ENCODE data around the gene SKAP1.

Gene SKAP1

DNA sequence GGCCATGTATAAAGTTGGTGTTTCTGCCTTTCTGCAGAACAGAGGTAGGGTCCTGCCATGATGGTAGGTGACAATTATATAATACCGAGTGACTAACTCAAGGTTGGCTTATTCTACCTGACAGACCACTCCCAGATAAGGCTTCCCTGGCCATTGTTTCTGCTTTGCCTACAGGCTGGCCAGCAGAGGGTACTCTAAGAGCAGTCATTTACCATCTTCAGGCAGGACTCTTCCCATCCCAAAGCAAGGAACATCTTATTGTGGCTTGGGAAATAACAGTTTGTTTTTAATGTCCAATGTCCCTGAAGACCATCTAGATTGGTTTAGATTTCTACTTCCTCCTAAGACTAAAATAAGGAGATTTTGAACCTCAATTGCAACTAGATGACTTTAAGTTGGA is 248.4 kb downstream of the SKAP1 start:
- TF ChIP-seq, protein P1, sequence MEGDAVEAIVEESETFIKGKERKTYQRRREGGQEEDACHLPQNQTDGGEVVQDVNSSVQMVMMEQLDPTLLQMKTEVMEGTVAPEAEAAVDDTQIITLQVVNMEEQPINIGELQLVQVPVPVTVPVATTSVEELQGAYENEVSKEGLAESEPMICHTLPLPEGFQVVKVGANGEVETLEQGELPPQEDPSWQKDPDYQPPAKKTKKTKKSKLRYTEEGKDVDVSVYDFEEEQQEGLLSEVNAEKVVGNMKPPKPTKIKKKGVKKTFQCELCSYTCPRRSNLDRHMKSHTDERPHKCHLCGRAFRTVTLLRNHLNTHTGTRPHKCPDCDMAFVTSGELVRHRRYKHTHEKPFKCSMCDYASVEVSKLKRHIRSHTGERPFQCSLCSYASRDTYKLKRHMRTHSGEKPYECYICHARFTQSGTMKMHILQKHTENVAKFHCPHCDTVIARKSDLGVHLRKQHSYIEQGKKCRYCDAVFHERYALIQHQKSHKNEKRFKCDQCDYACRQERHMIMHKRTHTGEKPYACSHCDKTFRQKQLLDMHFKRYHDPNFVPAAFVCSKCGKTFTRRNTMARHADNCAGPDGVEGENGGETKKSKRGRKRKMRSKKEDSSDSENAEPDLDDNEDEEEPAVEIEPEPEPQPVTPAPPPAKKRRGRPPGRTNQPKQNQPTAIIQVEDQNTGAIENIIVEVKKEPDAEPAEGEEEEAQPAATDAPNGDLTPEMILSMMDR (conservative IDR thresholded peaks at IDR 0.05) = peak; percentile 87
- no peak overlapping the region for H3K27ac ChIP-seq

DNA sequence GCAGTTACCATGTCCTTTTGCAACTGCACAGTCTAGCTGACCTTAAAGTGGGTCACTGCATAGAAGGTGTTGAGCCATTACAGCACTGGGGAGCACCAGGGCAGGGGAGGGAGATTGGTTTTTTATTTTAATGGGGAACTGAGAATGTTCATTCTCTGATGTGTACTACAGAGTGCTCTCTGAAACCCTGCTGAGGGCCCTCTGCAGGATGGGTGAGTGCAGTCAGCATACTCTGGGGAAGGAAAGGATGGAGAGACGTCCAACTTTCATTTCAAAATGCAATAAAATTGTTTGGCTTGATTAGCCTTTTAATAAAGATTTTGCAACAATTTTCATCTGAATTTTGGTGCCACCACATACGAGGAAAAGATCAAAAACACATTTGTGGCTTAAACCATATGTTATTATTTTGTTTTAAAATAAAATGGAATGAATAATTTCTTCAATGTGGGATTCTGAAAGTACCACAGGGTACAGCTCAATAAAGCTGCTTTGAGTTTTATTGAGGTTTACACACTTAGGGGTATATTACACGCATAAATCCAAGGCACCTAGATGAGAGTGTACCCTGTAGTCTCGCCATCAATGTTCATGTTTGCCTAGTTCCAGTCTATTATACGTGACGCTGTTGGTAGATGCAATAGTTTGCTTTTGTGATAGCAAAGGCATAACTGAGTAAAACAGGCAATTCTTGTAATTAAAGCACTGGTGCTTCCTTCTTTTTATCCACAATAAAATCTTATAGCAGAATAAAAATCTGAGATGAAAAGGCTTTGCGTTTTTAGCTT is 249.0 kb downstream of the SKAP1 start:
- no peak overlapping the region for H3K27ac ChIP-seq
- TF ChIP-seq, protein P1 (conservative IDR thresholded peaks at IDR 0.05) = no peak

DNA sequence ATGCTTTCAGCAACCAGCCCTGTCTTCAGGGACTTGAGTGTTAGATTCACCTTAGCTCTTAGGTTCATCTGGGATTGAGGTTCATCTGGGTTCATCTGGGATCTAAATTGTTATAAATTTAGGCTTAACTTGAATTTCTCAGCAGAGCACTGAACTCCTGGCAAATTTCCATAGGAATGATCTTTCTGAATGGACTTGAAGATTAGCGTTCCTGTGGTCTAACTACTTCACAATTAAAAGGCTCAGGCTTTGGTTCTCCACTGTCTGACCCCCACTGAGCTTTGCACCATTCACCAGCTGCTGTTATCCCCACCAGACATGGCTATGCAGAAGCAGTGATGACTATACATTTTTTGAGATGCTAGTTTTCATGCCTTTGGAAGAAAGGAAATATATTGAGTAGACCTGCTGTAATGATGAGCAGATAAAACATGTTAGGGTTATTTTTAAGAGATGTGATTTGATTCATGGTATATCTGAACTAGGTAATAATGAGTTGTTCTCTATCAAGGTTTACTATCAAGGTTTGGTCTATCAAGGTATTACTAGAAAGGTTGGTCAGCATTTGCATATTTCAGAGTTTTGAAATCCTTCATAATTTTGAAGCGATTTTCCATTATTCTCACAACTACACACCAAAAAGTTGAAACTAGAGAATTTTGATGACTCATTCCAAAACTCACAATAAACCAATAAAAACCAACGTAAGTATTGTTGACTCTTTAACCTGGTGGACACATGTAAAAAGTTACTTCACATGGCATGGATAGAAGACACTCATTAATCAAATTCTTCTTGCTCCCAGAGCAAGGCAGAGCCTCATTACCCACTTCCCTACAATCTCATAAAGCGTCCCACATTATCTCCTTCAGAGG is 250.7 kb downstream of the SKAP1 start:
- no peak overlapping the region for H3K27ac ChIP-seq
- TF ChIP-seq, protein P1 (conservative IDR thresholded peaks at IDR 0.05) = no peak

DNA sequence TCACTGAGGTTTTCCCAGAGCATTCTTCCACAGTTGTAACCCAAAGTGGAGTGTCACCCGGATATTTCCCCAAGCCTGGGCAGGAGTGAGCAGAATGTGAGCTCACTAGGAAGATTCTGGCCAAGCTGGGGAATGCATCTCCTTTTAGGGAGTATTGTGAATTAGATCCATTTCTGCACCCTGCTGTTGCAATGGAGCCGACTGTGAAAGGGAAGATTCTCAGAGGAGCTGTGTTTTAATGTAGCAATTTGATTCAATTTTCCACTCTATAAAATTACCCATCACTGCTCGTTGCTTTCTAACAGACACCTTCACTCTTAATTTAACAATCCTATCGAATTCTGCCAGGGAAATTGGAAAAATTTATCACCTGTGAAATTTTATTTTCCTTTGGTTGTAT is 251.7 kb downstream of the SKAP1 start:
- no peak overlapping the region for H3K27ac ChIP-seq
- TF ChIP-seq, protein P1 (conservative IDR thresholded peaks at IDR 0.05) = no peak

DNA sequence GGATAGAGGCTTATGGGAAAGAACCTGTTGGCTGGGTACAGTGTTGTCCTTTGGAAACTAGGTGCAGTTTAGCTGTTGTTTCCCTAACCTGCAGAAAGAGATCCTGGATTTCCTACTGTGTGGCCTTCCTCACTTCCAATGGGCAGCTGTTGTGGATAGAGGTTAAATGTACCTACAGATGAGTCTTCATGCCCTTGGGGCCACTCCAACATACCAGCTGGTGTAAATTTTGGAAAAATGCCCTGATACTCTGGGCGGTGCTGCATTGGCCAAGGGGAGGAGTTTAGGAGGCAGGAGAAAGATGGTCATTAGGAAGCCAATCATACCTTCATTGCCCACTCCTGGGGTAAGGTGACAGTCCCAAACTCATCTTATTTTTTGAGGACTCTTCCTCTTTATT is 252.2 kb downstream of the SKAP1 start:
- TF ChIP-seq, protein P1 (conservative IDR thresholded peaks at IDR 0.05) = no peak
- H3K27ac ChIP-seq = no peak overlapping the region

DNA sequence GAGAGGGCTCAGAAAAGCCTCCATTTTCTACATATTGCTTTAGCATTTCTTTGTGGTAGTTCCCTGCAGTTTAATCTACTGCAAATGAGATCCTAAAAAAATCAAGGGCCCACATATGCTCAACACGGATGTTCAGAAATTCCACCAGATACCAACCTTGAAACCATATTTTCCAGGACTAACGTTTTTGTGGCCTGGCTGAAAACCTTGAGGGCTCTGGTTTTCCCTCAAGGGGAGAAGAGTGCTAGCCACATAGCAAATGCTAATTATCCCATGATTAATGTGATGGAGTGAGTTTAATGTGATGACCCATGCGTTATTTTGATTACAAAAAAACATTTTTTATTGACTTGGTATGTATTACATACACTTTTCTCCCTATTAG is 253.6 kb downstream of the SKAP1 start:
- H3K27ac ChIP-seq = no peak overlapping the region
- TF ChIP-seq, protein P1 (conservative IDR thresholded peaks at IDR 0.05) = no peak

DNA sequence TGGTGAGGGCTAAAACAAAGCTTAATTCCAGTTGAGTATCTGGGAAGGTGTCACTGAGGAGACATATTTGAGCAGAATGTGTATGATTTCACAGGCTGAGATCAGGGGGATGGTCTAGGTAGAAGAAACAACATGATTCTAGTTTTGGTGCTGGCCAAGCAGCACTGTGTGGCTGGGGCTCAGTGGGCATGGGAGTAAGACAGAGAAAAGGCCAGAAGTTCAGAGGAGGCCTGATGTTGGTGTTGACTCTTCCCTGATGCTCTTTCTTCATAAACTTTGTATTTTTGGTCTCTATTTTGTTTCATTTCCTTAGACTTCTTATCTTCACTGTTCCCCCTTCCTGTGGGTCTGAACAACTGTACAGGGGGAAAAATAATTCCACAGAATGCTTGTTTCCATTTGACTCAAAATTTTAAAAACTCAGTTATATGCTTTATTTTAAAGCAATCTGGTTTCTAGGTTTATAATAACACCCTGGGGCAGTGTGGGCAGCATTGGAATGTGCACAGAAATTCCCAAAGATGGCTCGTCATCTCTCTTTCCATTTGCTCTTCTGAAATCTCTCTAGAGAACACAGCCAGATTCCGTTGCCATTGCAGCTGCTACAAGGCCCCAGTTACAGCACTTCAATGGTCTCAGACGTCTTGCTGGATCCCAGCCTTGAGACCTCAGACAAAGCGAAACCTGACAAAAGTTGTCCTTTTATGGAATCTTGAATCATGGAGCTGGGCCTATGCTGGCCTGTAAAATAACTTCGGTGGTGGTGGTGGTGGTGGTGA is 254.1 kb downstream of the SKAP1 start:
- TF ChIP-seq, protein P1 (conservative IDR thresholded peaks at IDR 0.05) = no peak
- no peak overlapping the region for H3K27ac ChIP-seq

Measured in VCaP (cell line).